BE2C (cell line): Measurements from ENCODE around the gene CLEC11A.

Source experiments
- DNase-seq: peaks from one replicate; pipeline ENCODE4 v3.0.0-alpha.2; 2020
- H3K27me3 ChIP-seq: fragments of 250-450 bp; sonication (Bioruptor Pico); 2 replicates; pipeline ENCODE4 v1.5.1; 2020; ENCODE audit warnings: mild to moderate bottlenecking
- H3K36me3 ChIP-seq: fragments of 250-450 bp; sonication (Bioruptor Pico); 2 replicates; pipeline ENCODE4 v1.5.1; 2020; ENCODE audit warnings: mild to moderate bottlenecking
- H3K4me1 ChIP-seq: fragments of 250-450 bp; sonication (Bioruptor Pico); 2 replicates; pipeline ENCODE4 v1.5.1; 2020
- H3K4me3 ChIP-seq: 2 replicates; pipeline ENCODE4 v1.5.1; 2011; ENCODE audit warnings: low read depth, low read length
- H3K9me3 ChIP-seq: fragments of 250-450 bp; sonication (Bioruptor Pico); 2 replicates; pipeline ENCODE4 v1.5.1; 2020
- CTCF ChIP-seq: IDR thresholded peaks from 2 replicates; pipeline ENCODE4 v1.5.1; 2012; ENCODE audit warnings: mild to moderate bottlenecking, low read depth, low read length

CLEC11A gene

GRCh38 chr19:50695251-50696093 lies 27.7 kb upstream of the CLEC11A start:
- DNase-seq, result peak; percentile 75
- Histone ChIP-seq H3K4me3 (peak overlapping the region; percentile 80), H3K27me3 (no peaks in the 10 kb centered on the region), H3K4me1 (peaks cover 3% of the 10 kb centered on the region), H3K9me3 (no peaks in the 10 kb centered on the region), H3K36me3 (no peaks in the 10 kb centered on the region)
- no peak for TF ChIP-seq CTCF

- Histone ChIP-seq H3K4me1 (peaks cover 3% of the 10 kb centered on the region), H3K36me3 (no peaks in the 10 kb centered on the region), H3K27me3 (no peaks in the 10 kb centered on the region), H3K9me3 (no peaks in the 10 kb centered on the region), H3K4me3 (peak overlapping the region; percentile 73)
- no peak for DNase-seq
- TF ChIP-seq CTCF, result no peak
Measured at GRCh38 chr19:50696094-50696483, 27.1 kb upstream of the CLEC11A start.

- peaks cover 3% of the 10 kb centered on the region for H3K4me1 ChIP-seq
- no peak for DNase-seq
- no peaks in the 10 kb centered on the region for H3K9me3 ChIP-seq
- TF ChIP-seq CTCF, result no peak
- H3K4me3 ChIP-seq, result no peak overlapping the region
- H3K27me3 ChIP-seq, result peaks cover 4% of the 10 kb centered on the region; the same call in 1 of the 2 replicates
- no peaks in the 10 kb centered on the region for H3K36me3 ChIP-seq
Measured at GRCh38 chr19:50697414-50698124, 25.6 kb upstream of the CLEC11A start.

- Histone ChIP-seq H3K36me3 (no peaks in the 10 kb centered on the region), H3K4me3 (no peak overlapping the region), H3K4me1 (peaks cover 5% of the 10 kb centered on the region; the same call in 1 of the 2 replicates), H3K9me3 (no peaks in the 10 kb centered on the region), H3K27me3 (peaks cover 31% of the 10 kb centered on the region)
- no peak for DNase-seq
- no peak for TF ChIP-seq CTCF
Measured at GRCh38 chr19:50701367-50701985, 21.7 kb upstream of the CLEC11A start.

- Histone ChIP-seq H3K4me1 (peaks cover 5% of the 10 kb centered on the region; the same call in 1 of the 2 replicates), H3K27me3 (peaks cover 31% of the 10 kb centered on the region), H3K9me3 (no peaks in the 10 kb centered on the region), H3K36me3 (no peaks in the 10 kb centered on the region), H3K4me3 (no peak overlapping the region; the same call in 1 of the 2 replicates)
- no peak for TF ChIP-seq CTCF
- DNase-seq, result no peak
Measured at GRCh38 chr19:50702158-50702870, 20.9 kb upstream of the CLEC11A start.
